ENCODE measurements around the gene LRRC18.

- no peak for TF ChIP-seq POLR2AphosphoS5 (IDR thresholded peaks at IDR 0.05; ENCODE audit: low read depth, low read length)
- no peak for TF ChIP-seq POLR2A (IDR thresholded peaks at IDR 0.05; ENCODE audit: low read depth, low read length)
- no peak for TF ChIP-seq PAX5 (IDR thresholded peaks at IDR 0.05; ENCODE audit: insufficient read depth, low read length, severe bottlenecking)
- no peak for TF ChIP-seq TAF1 (IDR thresholded peaks at IDR 0.05; ENCODE audit: low read depth, low read length)
Observed at GRCh38 chr10:48913674-48914073, 26.0 kb downstream of the LRRC18 start.

All from GM12891 (cell line).